MM.1S (cell line): ENCODE data around the gene OR51S1.

Experiments
- DNase-seq: peaks from one replicate; pipeline ENCODE4 v3.0.0-alpha.2; 2015
- H2AFZ ChIP-seq: fragments of 300-600 bp; sonication (generic); 2 replicates; pipeline ENCODE4 v1.6.0; 2016; ENCODE audit warnings: antibody characterized with exemption, low read length
- H3F3A ChIP-seq: fragments of 300-600 bp; sonication (generic); 2 replicates; pipeline ENCODE4 v1.6.1; 2016; ENCODE audit warnings: mild to moderate bottlenecking, antibody characterized with exemption, low read length, moderate library complexity, mixed read lengths; ENCODE audit not compliant: insufficient read depth
- H3K27ac ChIP-seq: fragments of 300-600 bp; sonication (generic); 2 replicates; pipeline ENCODE4 v1.5.1; 2016; ENCODE audit warnings: mild to moderate bottlenecking, low read length
- H3K27me3 ChIP-seq: fragments of 300-600 bp; sonication (generic); replicated peaks from 2 replicates; pipeline ENCODE4 v1.6.0; 2016; ENCODE audit warnings: low read length; ENCODE audit not compliant: insufficient read depth
- H3K36me3 ChIP-seq: fragments of 300-600 bp; sonication (generic); replicated peaks from 2 replicates; pipeline ENCODE4 v1.6.1; 2016; ENCODE audit warnings: mild to moderate bottlenecking, low read length, mixed read lengths; ENCODE audit not compliant: insufficient read depth
- H3K4me1 ChIP-seq: fragments of 300-600 bp; sonication (generic); 2 replicates; pipeline ENCODE4 v1.6.1; 2016; ENCODE audit warnings: low read length, mixed read lengths
- H3K4me2 ChIP-seq: fragments of 300-600 bp; sonication (generic); 2 replicates; pipeline ENCODE4 v1.6.0; 2016; ENCODE audit warnings: low read depth, low read length
- H3K4me3 ChIP-seq: fragments of 300-600 bp; sonication (generic); 2 replicates; pipeline ENCODE4 v1.5.1; 2016; ENCODE audit warnings: low read length, mixed read lengths
- H3K79me2 ChIP-seq: fragments of 300-600 bp; sonication (generic); 2 replicates; pipeline ENCODE4 v1.6.1; 2016; ENCODE audit warnings: mixed run types, low read length, mixed read lengths
- H3K9ac ChIP-seq: fragments of 300-600 bp; sonication (generic); 2 replicates; pipeline ENCODE4 v1.6.1; 2016; ENCODE audit warnings: low read length, mixed read lengths
- H3K9me2 ChIP-seq: fragments of 300-600 bp; sonication (generic); replicated peaks from 2 replicates; pipeline ENCODE4 v1.6.1; 2016; ENCODE audit warnings: mild to moderate bottlenecking, low read length, mixed read lengths; ENCODE audit not compliant: insufficient read depth
- H3K9me3 ChIP-seq: fragments of 300-600 bp; sonication (generic); replicated peaks from 2 replicates; pipeline ENCODE4 v1.6.1; 2016; ENCODE audit warnings: mild to moderate bottlenecking, low read length, mixed read lengths; ENCODE audit not compliant: insufficient read depth
- H4K20me1 ChIP-seq: fragments of 300-600 bp; sonication (generic); 2 replicates; pipeline ENCODE4 v1.6.1; 2016; ENCODE audit warnings: mild to moderate bottlenecking, low read length, moderate library complexity, mixed read lengths; ENCODE audit not compliant: insufficient read depth
- EZH2 ChIP-seq: fragments of 300-600 bp; sonication (generic); optimal IDR thresholded peaks from 2 replicates; pipeline ENCODE3; 2017; ENCODE audit warnings: low read depth, mild to moderate bottlenecking, antibody characterized with exemption, low read length, mixed read lengths
- EZH2phosphoT487 ChIP-seq: fragments of 300-600 bp; sonication (generic); IDR thresholded peaks from 2 replicates; pipeline ENCODE4 v1.6.1; 2018; ENCODE audit warnings: antibody characterized with exemption, low read length
- TF ChIP-seq, protein P1 (sequence below): fragments of 300-600 bp; sonication (generic); IDR thresholded peaks from 2 replicates; pipeline ENCODE4 v1.5.1; 2016; ENCODE audit warnings: antibody characterized with exemption, low read length, mixed read lengths

The OR51S1 gene, protein sequence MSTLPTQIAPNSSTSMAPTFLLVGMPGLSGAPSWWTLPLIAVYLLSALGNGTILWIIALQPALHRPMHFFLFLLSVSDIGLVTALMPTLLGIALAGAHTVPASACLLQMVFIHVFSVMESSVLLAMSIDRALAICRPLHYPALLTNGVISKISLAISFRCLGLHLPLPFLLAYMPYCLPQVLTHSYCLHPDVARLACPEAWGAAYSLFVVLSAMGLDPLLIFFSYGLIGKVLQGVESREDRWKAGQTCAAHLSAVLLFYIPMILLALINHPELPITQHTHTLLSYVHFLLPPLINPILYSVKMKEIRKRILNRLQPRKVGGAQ

DNA sequence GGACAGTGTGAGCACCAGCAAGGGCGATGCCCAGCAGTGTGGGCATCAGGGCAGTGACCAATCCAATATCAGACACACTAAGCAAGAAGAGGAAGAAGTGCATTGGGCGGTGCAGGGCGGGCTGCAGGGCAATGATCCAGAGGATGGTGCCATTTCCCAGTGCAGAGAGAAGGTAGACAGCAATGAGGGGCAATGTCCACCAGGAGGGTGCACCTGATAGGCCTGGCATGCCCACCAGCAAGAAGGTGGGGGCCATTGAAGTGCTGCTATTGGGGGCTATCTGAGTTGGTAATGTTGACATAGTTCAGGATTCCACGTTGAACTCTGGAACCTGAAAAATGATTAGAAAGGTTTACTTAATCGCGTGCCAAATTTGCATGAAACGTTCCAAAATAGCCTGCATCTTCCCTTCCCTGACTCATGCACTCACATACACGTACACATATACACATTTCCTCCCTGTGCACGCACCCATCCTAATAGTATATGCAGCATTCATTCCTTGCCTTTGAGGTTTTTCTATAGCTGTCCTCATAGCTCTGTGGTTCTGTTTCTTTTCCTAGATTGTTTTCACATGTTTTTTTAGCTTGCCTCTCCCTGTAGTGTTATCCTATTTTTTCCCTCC, at the start of gene OR51S1:
Gene OR51S1, minus strand, starts transcription at position 301 of the 625 bp plus-strand sequence. Its CDS starts 0 bp downstream, at position 301.
- TF ChIP-seq EZH2, result no peak
- TF ChIP-seq EZH2phosphoT487, result no peak
- TF ChIP-seq, protein P1, sequence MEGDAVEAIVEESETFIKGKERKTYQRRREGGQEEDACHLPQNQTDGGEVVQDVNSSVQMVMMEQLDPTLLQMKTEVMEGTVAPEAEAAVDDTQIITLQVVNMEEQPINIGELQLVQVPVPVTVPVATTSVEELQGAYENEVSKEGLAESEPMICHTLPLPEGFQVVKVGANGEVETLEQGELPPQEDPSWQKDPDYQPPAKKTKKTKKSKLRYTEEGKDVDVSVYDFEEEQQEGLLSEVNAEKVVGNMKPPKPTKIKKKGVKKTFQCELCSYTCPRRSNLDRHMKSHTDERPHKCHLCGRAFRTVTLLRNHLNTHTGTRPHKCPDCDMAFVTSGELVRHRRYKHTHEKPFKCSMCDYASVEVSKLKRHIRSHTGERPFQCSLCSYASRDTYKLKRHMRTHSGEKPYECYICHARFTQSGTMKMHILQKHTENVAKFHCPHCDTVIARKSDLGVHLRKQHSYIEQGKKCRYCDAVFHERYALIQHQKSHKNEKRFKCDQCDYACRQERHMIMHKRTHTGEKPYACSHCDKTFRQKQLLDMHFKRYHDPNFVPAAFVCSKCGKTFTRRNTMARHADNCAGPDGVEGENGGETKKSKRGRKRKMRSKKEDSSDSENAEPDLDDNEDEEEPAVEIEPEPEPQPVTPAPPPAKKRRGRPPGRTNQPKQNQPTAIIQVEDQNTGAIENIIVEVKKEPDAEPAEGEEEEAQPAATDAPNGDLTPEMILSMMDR, result no peak
- DNase-seq, result no peak
- Histone ChIP-seq H3K9me3 (no peaks in the 10 kb centered on the region), H3K4me2 (no peak within 1 kb of the TSS), H3K9me2 (no peaks in the 10 kb centered on the region), H3K4me3 (no peak within 1 kb of the TSS), H2AFZ (no peak within 1 kb of the TSS), H3K36me3 (no peaks in the 10 kb centered on the region), H3F3A (no peaks in the 10 kb centered on the region), H3K27me3 (no peaks in the 10 kb centered on the region), H3K27ac (no peak within 1 kb of the TSS), H3K79me2 (no peaks in the 10 kb centered on the region), H4K20me1 (no peaks in the 10 kb centered on the region), H3K4me1 (no peaks in the 10 kb centered on the region), H3K9ac (no peak within 1 kb of the TSS)

DNA sequence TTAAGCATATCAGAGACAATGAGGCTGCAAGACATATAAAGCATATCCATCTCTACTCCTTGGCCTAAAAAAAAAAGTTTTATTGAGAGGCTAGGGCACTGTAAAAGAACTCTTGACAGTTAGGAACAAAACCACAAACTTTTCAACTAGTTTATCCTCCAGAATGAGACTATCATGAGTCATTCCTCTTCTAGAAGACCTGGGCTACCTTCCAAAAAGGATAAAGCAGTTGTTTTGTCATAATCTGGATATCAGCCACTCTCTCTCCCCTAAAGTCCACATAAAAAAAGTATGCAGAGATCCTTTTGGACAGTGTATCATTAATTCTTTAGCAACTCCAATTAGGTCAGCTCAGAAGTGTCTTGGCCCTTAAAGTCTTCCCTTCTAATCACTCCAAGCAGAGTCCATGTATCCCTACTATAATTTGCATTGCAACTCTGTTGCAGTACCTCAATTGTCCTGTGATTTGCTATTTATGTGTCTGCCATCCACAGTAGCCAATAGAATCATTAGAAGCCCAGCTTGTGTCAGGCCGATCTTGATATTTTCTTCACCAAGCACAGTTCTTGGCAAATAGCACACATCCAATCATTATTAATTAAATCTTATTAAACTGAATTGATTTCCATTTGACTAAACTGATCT, 43.1 kb upstream of the OR51S1 start:
- Histone ChIP-seq H3K9ac (no peak overlapping the region), H3F3A (no peaks in the 10 kb centered on the region), H3K4me3 (no peak overlapping the region), H3K79me2 (no peaks in the 10 kb centered on the region), H3K9me3 (no peaks in the 10 kb centered on the region), H3K27ac (no peak overlapping the region), H3K9me2 (no peaks in the 10 kb centered on the region), H2AFZ (no peak overlapping the region), H3K4me2 (no peak overlapping the region), H4K20me1 (no peaks in the 10 kb centered on the region), H3K4me1 (no peaks in the 10 kb centered on the region), H3K36me3 (no peaks in the 10 kb centered on the region), H3K27me3 (no peaks in the 10 kb centered on the region)
- no peak for TF ChIP-seq EZH2
- TF ChIP-seq, protein P1, result no peak
- TF ChIP-seq EZH2phosphoT487, result no peak
- no peak for DNase-seq

DNA sequence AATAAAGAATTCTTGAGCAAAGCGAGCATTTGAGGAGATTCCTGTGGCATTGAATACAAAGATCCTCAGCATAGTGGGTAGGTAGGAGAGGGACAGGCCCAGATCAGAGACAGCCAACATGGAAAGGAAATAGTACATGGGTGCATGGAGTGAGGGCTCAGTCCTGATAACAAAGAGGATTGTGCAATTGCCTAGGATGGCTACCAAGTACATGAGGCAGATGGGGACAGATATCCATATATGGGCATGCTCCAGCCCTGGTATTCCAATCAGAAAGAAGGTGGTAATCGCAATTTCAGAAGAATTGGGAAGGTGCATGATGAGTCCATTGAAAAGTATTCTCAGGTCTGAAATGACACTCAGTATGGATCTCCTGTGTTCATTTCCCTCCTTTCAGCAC, 41.3 kb upstream of the OR51S1 start:
- Histone ChIP-seq H3K9me3 (no peaks in the 10 kb centered on the region), H3F3A (no peaks in the 10 kb centered on the region), H2AFZ (no peak overlapping the region), H3K9ac (no peak overlapping the region), H4K20me1 (no peaks in the 10 kb centered on the region), H3K4me2 (no peak overlapping the region), H3K36me3 (no peaks in the 10 kb centered on the region), H3K79me2 (no peaks in the 10 kb centered on the region), H3K27me3 (no peaks in the 10 kb centered on the region), H3K27ac (no peak overlapping the region), H3K9me2 (no peaks in the 10 kb centered on the region), H3K4me3 (no peak overlapping the region), H3K4me1 (no peaks in the 10 kb centered on the region)
- no peak for DNase-seq
- TF ChIP-seq EZH2phosphoT487 (no peak), EZH2 (no peak)
- TF ChIP-seq, protein P1, result no peak
